Mesenchymal stem cell (in vitro differentiated cells and primary cell): ENCODE results near the gene PVR.

ENCODE experiments used
- DNase-seq: peaks from one replicate; pipeline ENCODE4 v3.0.0-alpha.2; 2013
- H2AFZ ChIP-seq: one replicate; pipeline ENCODE4 v1.6.1; 2013; ENCODE audit warnings: low read depth, mild to moderate bottlenecking, control low read depth, inconsistent platforms, low read length, moderate library complexity
- H2AK5ac ChIP-seq: 2 replicates; pipeline ENCODE4 v1.6.1; 2013; ENCODE audit warnings: low read length, moderate library complexity, mild to moderate bottlenecking, inconsistent platforms; ENCODE audit not compliant: severe bottlenecking
- H2BK120ac ChIP-seq: one replicate; pipeline ENCODE4 v1.6.1; 2013; ENCODE audit warnings: low read depth, mild to moderate bottlenecking, inconsistent platforms, low read length, moderate library complexity
- H2BK12ac ChIP-seq, 2 experiments: one replicate each; pipeline ENCODE4 v1.6.1; 2013; ENCODE audit warnings: inconsistent platforms in 2 of 2, low read length in 2 of 2, mild to moderate bottlenecking in 2 of 2, moderate library complexity in 2 of 2, control low read depth in 1 of 2
- H2BK15ac ChIP-seq: one replicate; pipeline ENCODE4 v1.6.1; 2013; ENCODE audit warnings: mild to moderate bottlenecking, low read depth, inconsistent platforms; ENCODE audit not compliant: poor library complexity, severe bottlenecking
- H2BK5ac ChIP-seq: 2 replicates; pipeline ENCODE4 v1.6.1; 2013; ENCODE audit warnings: low read depth, mild to moderate bottlenecking, low read length, control low read depth, inconsistent platforms; ENCODE audit not compliant: poor library complexity, severe bottlenecking
- H3K14ac ChIP-seq, 2 experiments: one replicate each; pipeline ENCODE4 v1.6.1; 2013; ENCODE audit warnings: inconsistent platforms in 2 of 2, low read length in 2 of 2, control low read depth in 1 of 2, mild to moderate bottlenecking in 1 of 2, moderate library complexity in 1 of 2
- H3K18ac ChIP-seq, 2 experiments: one replicate each; pipeline ENCODE4 v1.6.1; 2013; ENCODE audit warnings: inconsistent platforms in 2 of 2, low read length in 2 of 2, control low read depth in 1 of 2, low read depth in 1 of 2, mild to moderate bottlenecking in 1 of 2
- H3K23ac ChIP-seq, 2 experiments: one replicate each; pipeline ENCODE4 v1.6.1; 2013; ENCODE audit warnings: inconsistent platforms in 2 of 2, low read length in 2 of 2, mild to moderate bottlenecking in 2 of 2, moderate library complexity in 2 of 2, control low read depth in 1 of 2
- H3K27ac ChIP-seq: 2 replicates; pipeline ENCODE4 v1.5.1; 2013; ENCODE audit warnings: mild to moderate bottlenecking, moderate library complexity, low read length, control low read depth, inconsistent platforms; ENCODE audit not compliant: poor library complexity, severe bottlenecking
- H3K27me3 ChIP-seq, 2 experiments: 2 replicates each; pipeline versions ENCODE4 v1.6.1 to v1.7.0; 2013; ENCODE audit warnings: low read length in 2 of 2, mild to moderate bottlenecking in 2 of 2, moderate library complexity in 2 of 2, control low read depth in 1 of 2, inconsistent platforms in 1 of 2; ENCODE audit not compliant: control insufficient read depth in 1 of 2, insufficient read depth in 1 of 2
- H3K36me3 ChIP-seq, 2 experiments: 2 replicates each; pipeline versions ENCODE4 v1.6.1 to v1.7.0; 2013; ENCODE audit warnings: low read length in 2 of 2, control low read depth in 1 of 2, inconsistent platforms in 1 of 2, low read depth in 1 of 2, mild to moderate bottlenecking in 1 of 2; ENCODE audit not compliant: insufficient read depth in 2 of 2, control insufficient read depth in 1 of 2
- H3K4ac ChIP-seq, 2 experiments: one replicate each; pipeline ENCODE4 v1.6.1; 2013; ENCODE audit warnings: inconsistent platforms in 2 of 2, low read length in 2 of 2, mild to moderate bottlenecking in 2 of 2, moderate library complexity in 2 of 2, control low read depth in 1 of 2, low read depth in 1 of 2
- H3K4me1 ChIP-seq: 2 replicates; pipeline ENCODE4 v1.6.1; 2013; ENCODE audit warnings: low read depth, low read length, control low read depth; ENCODE audit not compliant: control insufficient read depth, insufficient read depth
- H3K4me2 ChIP-seq: 2 replicates; pipeline ENCODE4 v1.6.1; 2013; ENCODE audit warnings: low read length, mild to moderate bottlenecking, inconsistent platforms; ENCODE audit not compliant: poor library complexity, severe bottlenecking
- H3K4me3 ChIP-seq, 2 experiments: 2 replicates each; pipeline versions ENCODE4 v1.5.1 to v1.7.0; 2013; ENCODE audit warnings: low read length in 2 of 2, mild to moderate bottlenecking in 2 of 2, control low read depth in 1 of 2, low read depth in 1 of 2; ENCODE audit not compliant: insufficient read depth in 1 of 2
- H3K79me1 ChIP-seq: replicated peaks from 2 replicates; pipeline ENCODE4 v1.6.1; 2013; ENCODE audit warnings: mild to moderate bottlenecking, control low read depth, low read length, inconsistent platforms; ENCODE audit not compliant: poor library complexity, severe bottlenecking
- H3K9ac ChIP-seq: 2 replicates; pipeline ENCODE4 v1.7.0; 2013; ENCODE audit warnings: mild to moderate bottlenecking, low read length, moderate library complexity
- H3K9me3 ChIP-seq: 2 replicates; pipeline ENCODE4 v1.7.0; 2013; ENCODE audit warnings: mild to moderate bottlenecking, low read length; ENCODE audit not compliant: control insufficient read depth
- H4K8ac ChIP-seq: one replicate; pipeline ENCODE4 v1.6.1; 2013; ENCODE audit warnings: inconsistent platforms, mild to moderate bottlenecking, low read length, moderate library complexity
- H4K91ac ChIP-seq: one replicate; pipeline ENCODE4 v1.6.1; 2013; ENCODE audit warnings: mild to moderate bottlenecking, low read length, inconsistent platforms
- WGBS: methylation state at CpG from one replicate; pipeline ENCODE4 v1.1.7; 2013; ENCODE audit warnings: mixed read lengths; 5-methylcytosine and 5-hydroxymethylcytosine counted together

PVR gene

GRCh38 chr19:44696939-44697669 lies 53.4 kb downstream of the PVR start:
- no peak for DNase-seq
- 76% methylated on average over 22 of the region's 22 CpGs for WGBS
- Histone ChIP-seq H3K4ac (no peak overlapping the region), H2BK120ac (no peak overlapping the region), H3K9ac (no peak overlapping the region), H3K18ac (no peak overlapping the region), H3K36me3 (no peaks in the 10 kb centered on the region), H4K91ac (no peak overlapping the region), H2AFZ (no peak overlapping the region), H2AK5ac (no peak overlapping the region), H2BK5ac (no peak overlapping the region), H3K9me3 (no peaks in the 10 kb centered on the region), H3K27me3 (peaks cover 10 to 22% of the 10 kb centered on the region in 2 experiments), H4K8ac (no peak overlapping the region), H3K4me3 (no peak overlapping the region), H3K27ac (no peak overlapping the region), H3K23ac (no peak overlapping the region), H3K14ac (no peak overlapping the region), H3K79me1 (no peaks in the 10 kb centered on the region), H3K4me1 (peaks cover 7% of the 10 kb centered on the region), H3K4me2 (no peak overlapping the region), H2BK12ac (no peak overlapping the region), H2BK15ac (no peak overlapping the region)

DNA sequence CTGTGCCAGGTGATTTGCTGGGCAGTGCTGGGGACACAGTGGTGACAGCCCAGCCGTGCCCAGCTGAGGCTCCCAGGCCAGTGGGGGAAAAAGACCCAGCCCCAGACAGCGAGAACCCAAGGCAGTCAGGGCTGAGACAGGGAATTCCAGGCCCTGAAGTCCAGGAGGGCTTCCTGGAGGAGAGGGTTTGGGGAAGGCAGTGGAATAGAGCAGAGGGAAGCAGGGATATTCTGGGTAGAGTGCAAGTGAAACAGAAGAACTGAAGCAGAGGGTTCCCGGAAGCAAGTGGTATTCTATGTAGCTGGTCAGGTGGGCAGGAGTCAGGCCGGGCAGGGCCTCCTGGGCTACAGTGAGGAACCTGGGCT lies 53.9 kb downstream of the PVR start:
- H3K14ac ChIP-seq = no peak overlapping the region
- no peak overlapping the region for H3K9ac ChIP-seq
- H2BK5ac ChIP-seq = no peak overlapping the region
- no peaks in the 10 kb centered on the region for H3K36me3 ChIP-seq
- 86% methylated on average over 4 of the region's 4 CpGs for WGBS
- H3K27me3 ChIP-seq = peaks cover 10 to 28% of the 10 kb centered on the region in 2 experiments
- no peak overlapping the region for H2BK120ac ChIP-seq
- H3K4me3 ChIP-seq = no peak overlapping the region
- H3K4ac ChIP-seq = no peak overlapping the region
- H3K79me1 ChIP-seq = no peaks in the 10 kb centered on the region
- peaks cover 4% of the 10 kb centered on the region for H3K4me1 ChIP-seq
- no peak overlapping the region for H3K4me2 ChIP-seq
- no peak for DNase-seq
- no peak overlapping the region for H2AFZ ChIP-seq
- H4K91ac ChIP-seq = no peak overlapping the region
- no peak overlapping the region for H2AK5ac ChIP-seq
- H2BK12ac ChIP-seq = no peak overlapping the region
- no peaks in the 10 kb centered on the region for H3K9me3 ChIP-seq
- H3K23ac ChIP-seq = no peak overlapping the region
- no peak overlapping the region for H3K18ac ChIP-seq
- no peak overlapping the region for H3K27ac ChIP-seq
- no peak overlapping the region for H2BK15ac ChIP-seq
- H4K8ac ChIP-seq = no peak overlapping the region

GRCh38 chr19:44698492-44699201 lies 54.9 kb downstream of the PVR start, which contains the start of gene CEACAM16:
TSS of gene CEACAM16 (plus strand) at chr19:44699151. CDS start at chr19:44701457, 2,306 bp downstream.
- Histone ChIP-seq H3K4me2 (no peak within 1 kb of the TSS), H3K18ac (no peak within 1 kb of the TSS), H2BK15ac (no peak within 1 kb of the TSS), H3K9me3 (no peaks in the 10 kb centered on the region), H3K79me1 (no peaks in the 10 kb centered on the region), H3K4me3 (no peak within 1 kb of the TSS), H4K91ac (no peak within 1 kb of the TSS), H2BK120ac (no peak within 1 kb of the TSS), H4K8ac (no peak within 1 kb of the TSS), H3K23ac (no peak within 1 kb of the TSS), H2AFZ (no peak within 1 kb of the TSS), H2AK5ac (no peak within 1 kb of the TSS), H3K36me3 (no peaks in the 10 kb centered on the region), H2BK5ac (peak within 1 kb of the TSS; percentile 79), H3K4me1 (peaks cover 4% of the 10 kb centered on the region), H3K9ac (no peak within 1 kb of the TSS), H3K27ac (no peak within 1 kb of the TSS), H3K14ac (no peak within 1 kb of the TSS), H3K27me3 (peaks cover 10 to 34% of the 10 kb centered on the region in 2 experiments), H2BK12ac (no peak within 1 kb of the TSS), H3K4ac (no peak within 1 kb of the TSS)
- 81% methylated on average over 12 of the region's 13 CpGs for WGBS
- DNase-seq = no peak

DNA sequence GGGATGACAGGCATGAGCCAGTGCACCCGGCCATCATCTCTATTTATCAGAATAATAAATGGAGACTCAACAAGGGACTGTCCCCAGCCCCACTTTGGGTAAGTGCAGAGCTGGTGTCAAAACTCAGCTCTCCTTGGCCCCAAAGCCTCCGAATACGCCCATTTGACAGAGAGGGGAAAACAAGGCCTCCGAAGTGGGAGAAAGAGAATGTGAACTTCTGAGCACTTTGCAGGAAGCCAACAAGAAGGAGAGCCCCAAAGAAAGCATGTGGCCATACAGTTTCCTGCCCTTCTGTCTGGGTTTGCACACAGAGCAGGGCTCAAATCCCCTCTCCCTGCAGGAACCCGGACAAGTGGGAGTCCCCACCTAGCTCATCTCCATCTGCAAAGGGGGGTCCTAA lies 56.8 kb downstream of the PVR start:
- peaks cover 4% of the 10 kb centered on the region for H3K4me1 ChIP-seq
- H3K4me2 ChIP-seq = no peak overlapping the region
- H4K8ac ChIP-seq = no peak overlapping the region
- no peak overlapping the region for H2AFZ ChIP-seq
- H3K79me1 ChIP-seq = no peaks in the 10 kb centered on the region
- no peak overlapping the region for H3K9ac ChIP-seq
- no peak overlapping the region for H4K91ac ChIP-seq
- no peak overlapping the region for H3K23ac ChIP-seq
- 93% methylated on average over 4 of the region's 5 CpGs for WGBS
- H2BK5ac ChIP-seq = no peak overlapping the region
- H3K27me3 ChIP-seq = peaks cover 10 to 34% of the 10 kb centered on the region in 2 experiments
- H3K14ac ChIP-seq = no peak overlapping the region
- H3K18ac ChIP-seq = no peak overlapping the region
- no peak for DNase-seq
- H3K27ac ChIP-seq = no peak overlapping the region
- no peak overlapping the region for H2BK15ac ChIP-seq
- H3K4ac ChIP-seq = no peak overlapping the region
- no peak overlapping the region for H2AK5ac ChIP-seq
- no peak overlapping the region for H3K4me3 ChIP-seq
- H3K36me3 ChIP-seq = no peaks in the 10 kb centered on the region
- H2BK12ac ChIP-seq = no peak overlapping the region
- no peaks in the 10 kb centered on the region for H3K9me3 ChIP-seq
- H2BK120ac ChIP-seq = no peak overlapping the region
